Measurements from ENCODE around the gene ATP8B3.

Gene ATP8B3

DNA sequence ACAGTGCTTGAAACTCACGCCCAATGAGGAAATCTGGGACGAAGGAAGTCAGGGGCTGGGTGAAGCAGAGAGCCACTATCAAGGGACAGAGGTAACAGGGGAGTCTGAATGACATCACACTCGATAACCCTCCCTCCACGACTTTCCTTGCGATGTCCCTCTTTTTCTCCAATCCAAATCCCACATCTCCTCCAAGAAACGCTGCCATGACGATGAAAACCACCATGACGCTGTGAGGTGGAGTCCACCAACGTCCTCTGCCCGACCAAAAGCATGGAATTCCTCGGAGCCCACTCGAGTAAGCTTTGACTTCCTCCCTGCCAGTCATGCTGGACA lies 35.2 kb upstream of the ATP8B3 start:
- peak overlapping the region; percentile 91 for H3K4me3 ChIP-seq
- H3K9me3 ChIP-seq, result no peaks in the 10 kb centered on the region
- peaks cover 7% of the 10 kb centered on the region for H3K4me1 ChIP-seq
- in situ Hi-C loops (cut with MboI; ENCODE audit: low sequenced_read_pairs), result no loop called here
- DNase-seq (ENCODE audit: low spot score in 2 of 2), result no peak
- peaks cover 7% of the 10 kb centered on the region for H3K36me3 ChIP-seq (replicated peaks)
- no peaks in the 10 kb centered on the region for H3K27me3 ChIP-seq (ENCODE audit: low read depth)

DNA sequence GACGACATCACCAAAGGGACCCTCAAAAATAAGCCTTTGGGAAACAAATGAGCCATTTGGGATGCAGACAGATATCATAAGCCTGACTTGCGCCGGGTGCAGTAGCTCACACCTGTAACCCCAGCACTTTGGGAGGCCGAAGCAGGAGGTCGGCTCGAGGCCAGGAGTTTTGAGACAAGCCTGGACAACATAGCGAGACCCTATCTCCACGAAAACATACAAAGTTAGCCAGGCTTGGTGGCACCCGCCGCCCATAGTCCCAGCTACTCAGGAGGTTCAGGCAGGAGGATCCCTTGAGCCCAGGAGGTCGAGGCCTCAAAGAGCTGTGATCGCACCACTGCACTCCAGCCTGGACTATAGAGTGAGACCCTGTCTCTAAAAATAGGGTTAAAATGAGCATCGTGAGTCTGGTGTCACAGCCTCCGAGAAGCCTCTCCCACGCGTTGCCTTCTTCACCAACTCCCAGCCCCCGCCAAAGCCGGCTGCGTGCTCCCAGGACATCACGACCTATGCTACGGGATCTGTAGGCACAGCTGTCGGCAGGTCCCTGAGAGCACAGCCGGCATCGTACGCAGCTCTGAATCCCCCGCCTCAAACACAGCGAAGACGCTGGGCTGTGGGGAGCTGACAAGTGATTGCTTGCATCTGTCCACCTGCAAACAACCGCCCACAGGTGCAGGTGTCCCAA lies 34.6 kb upstream of the ATP8B3 start:
- peak overlapping the region; percentile 91 for H3K4me3 ChIP-seq
- H3K4me1 ChIP-seq, result peaks cover 7% of the 10 kb centered on the region
- H3K27me3 ChIP-seq (ENCODE audit: low read depth), result no peaks in the 10 kb centered on the region
- H3K36me3 ChIP-seq (replicated peaks), result peaks cover 7% of the 10 kb centered on the region
- H3K9me3 ChIP-seq, result no peaks in the 10 kb centered on the region
- in situ Hi-C loops (cut with MboI; ENCODE audit: low sequenced_read_pairs), result no loop called here
- DNase-seq (ENCODE audit: low spot score in 2 of 2), result no peak

DNA sequence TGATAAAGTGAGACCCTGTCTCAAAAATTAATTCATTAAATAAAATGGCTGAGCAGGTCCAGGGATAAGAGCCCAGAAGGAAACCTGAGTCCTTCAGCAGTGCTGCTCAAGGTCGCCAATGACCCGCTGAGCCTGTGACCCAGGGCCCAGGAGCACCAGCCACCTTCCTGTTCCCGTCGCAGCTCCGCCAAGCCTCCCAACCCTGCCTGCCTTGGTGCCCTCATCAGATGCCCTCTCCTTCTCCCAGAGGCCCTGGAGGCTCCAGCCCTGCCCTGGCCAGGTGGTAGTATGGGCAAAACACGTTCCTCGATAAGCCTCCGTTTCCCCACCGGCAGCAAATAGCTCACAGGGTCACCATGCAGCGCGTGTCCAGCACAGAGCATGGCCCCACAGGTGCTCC lies 33.6 kb upstream of the ATP8B3 start:
- Histone ChIP-seq H3K27me3 (ENCODE audit: low read depth) (no peaks in the 10 kb centered on the region), H3K4me3 (no peak overlapping the region), H3K4me1 (peaks cover 7% of the 10 kb centered on the region), H3K9me3 (no peaks in the 10 kb centered on the region), H3K36me3 (replicated peaks) (peaks cover 7% of the 10 kb centered on the region)
- in situ Hi-C loops (cut with MboI; ENCODE audit: low sequenced_read_pairs), result no loop called here
- DNase-seq (ENCODE audit: low spot score in 2 of 2), result no peak

DNA sequence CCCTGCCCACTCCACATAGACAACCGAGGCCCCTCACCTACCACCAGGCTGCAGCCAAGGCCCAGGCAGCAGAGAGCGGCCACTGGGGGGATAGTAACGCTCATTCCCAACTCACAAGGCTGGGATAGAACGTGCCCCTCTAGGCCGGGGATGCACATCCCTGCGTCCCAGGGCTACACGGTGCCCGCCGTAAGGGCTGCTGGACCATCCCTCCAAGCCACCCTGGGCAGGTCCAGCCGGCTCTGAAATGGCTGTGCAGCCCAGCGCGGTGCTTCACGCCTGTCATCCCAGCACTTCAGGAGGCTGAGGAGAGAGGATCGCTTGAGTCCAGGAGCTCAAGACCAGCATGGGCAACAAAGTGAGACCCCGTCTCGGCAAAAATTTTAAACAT lies 33.0 kb upstream of the ATP8B3 start:
- no peaks in the 10 kb centered on the region for H3K27me3 ChIP-seq (ENCODE audit: low read depth)
- H3K4me3 ChIP-seq, result no peak overlapping the region
- H3K4me1 ChIP-seq, result peaks cover 7% of the 10 kb centered on the region
- no peaks in the 10 kb centered on the region for H3K9me3 ChIP-seq
- peaks cover 7% of the 10 kb centered on the region for H3K36me3 ChIP-seq (replicated peaks)
- in situ Hi-C loops (cut with MboI; ENCODE audit: low sequenced_read_pairs), result no loop called here
- no peak for DNase-seq (ENCODE audit: low spot score in 2 of 2)

DNA sequence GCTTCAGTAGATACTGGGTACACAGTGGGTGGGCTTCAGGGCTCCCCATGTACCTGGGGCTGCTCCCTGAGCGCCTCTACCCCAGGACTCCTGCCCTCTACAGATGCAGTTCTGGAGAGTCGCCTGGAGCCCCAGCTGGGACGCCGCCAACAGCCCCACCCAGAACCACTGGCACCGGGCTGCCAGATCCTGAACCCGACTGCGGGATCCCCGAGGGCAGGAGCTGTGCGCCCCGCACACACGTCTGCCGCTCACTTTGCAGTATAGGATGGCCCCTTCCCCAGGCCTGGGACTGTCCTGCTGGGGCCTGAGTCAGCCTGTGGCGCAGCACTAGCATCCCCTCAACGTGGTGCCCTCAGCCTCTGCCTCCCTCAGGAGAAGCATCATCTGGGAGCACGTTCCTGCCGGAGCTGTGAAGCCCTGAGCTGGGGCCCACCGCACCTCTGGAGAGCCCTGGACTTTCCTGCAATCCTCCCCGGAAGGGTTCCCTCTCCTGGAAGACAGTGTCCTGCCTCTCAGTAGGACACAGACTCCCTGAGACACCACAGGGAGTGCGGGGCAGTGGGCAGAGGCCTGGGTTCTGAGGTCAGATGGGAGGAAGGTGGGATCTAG lies 32.5 kb upstream of the ATP8B3 start:
- H3K27me3 ChIP-seq (ENCODE audit: low read depth), result no peaks in the 10 kb centered on the region
- H3K9me3 ChIP-seq, result no peaks in the 10 kb centered on the region
- no peak overlapping the region for H3K4me3 ChIP-seq
- peaks cover 7% of the 10 kb centered on the region for H3K36me3 ChIP-seq (replicated peaks)
- peaks cover 7% of the 10 kb centered on the region for H3K4me1 ChIP-seq
- no peak for DNase-seq (ENCODE audit: low spot score in 2 of 2)
- in situ Hi-C loops (cut with MboI; ENCODE audit: low sequenced_read_pairs), result no loop called here

DNA sequence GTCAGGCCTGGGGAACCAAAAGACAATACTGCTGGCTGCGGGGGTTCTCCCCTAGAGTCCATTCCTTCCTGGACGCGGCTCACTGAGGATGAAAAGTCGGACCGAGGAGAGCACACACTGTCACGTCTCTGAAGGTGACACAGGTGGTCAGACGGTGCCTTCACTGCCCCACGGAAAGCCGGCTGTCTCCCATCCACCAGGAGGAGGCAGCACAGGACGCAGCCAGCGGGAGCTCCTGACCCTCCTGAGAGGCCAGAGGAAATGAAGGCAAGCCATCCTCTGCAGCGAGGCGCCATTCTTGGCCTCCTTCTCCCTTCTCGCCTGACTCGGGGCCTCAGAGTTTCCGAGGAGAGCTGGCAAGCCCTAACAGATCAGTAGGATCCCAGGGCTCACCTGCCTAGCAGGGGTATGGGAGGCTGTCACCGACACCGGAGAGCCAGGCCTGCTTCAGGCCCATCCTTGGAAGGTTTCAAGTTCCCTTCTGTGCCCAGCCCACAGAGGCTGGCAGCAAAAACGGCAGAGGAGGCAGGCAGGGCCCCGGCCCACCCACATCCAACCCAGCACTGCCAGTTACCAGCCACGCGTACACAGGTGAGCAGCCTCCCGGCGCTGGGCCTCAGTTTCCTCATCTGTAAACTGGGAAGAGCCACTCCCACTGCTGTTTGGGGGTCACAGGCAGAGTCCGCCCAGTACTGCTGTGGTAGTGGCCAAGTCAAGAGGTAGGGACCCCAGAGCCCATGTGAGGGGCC lies 31.7 kb upstream of the ATP8B3 start:
- Histone ChIP-seq H3K4me1 (peaks cover 7% of the 10 kb centered on the region), H3K9me3 (no peaks in the 10 kb centered on the region), H3K36me3 (replicated peaks) (peaks cover 7% of the 10 kb centered on the region), H3K4me3 (no peak overlapping the region), H3K27me3 (ENCODE audit: low read depth) (no peaks in the 10 kb centered on the region)
- DNase-seq (ENCODE audit: low spot score in 2 of 2), result no peak
- in situ Hi-C loops (cut with MboI; ENCODE audit: low sequenced_read_pairs), result no loop called here

DNA sequence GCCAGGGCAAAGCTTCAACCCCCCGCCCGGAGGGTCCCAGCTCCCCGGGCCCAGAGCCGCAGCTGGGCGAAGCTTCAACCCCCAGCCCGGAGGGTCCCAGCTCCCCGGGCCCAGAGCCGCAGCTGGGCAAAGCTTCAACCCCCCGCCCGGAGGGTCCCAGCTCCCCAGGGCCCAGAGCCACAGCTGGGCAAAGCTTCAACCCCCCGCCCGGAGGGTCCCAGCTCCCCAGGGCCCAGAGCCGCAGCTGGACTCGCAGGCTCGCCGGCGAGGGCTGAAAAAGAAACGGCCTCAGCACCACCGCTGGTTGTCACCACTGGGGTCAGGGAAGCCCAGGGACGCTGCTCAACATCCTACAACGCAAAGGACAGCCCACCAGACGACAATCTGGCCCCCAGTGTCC lies 31.0 kb upstream of the ATP8B3 start:
- Histone ChIP-seq H3K4me3 (no peak overlapping the region), H3K27me3 (ENCODE audit: low read depth) (no peaks in the 10 kb centered on the region), H3K4me1 (peaks cover 7% of the 10 kb centered on the region), H3K36me3 (replicated peaks) (peaks cover 7% of the 10 kb centered on the region), H3K9me3 (no peaks in the 10 kb centered on the region)
- DNase-seq (ENCODE audit: low spot score in 2 of 2), result no peak
- in situ Hi-C loops (cut with MboI; ENCODE audit: low sequenced_read_pairs), result no loop called here

DNA sequence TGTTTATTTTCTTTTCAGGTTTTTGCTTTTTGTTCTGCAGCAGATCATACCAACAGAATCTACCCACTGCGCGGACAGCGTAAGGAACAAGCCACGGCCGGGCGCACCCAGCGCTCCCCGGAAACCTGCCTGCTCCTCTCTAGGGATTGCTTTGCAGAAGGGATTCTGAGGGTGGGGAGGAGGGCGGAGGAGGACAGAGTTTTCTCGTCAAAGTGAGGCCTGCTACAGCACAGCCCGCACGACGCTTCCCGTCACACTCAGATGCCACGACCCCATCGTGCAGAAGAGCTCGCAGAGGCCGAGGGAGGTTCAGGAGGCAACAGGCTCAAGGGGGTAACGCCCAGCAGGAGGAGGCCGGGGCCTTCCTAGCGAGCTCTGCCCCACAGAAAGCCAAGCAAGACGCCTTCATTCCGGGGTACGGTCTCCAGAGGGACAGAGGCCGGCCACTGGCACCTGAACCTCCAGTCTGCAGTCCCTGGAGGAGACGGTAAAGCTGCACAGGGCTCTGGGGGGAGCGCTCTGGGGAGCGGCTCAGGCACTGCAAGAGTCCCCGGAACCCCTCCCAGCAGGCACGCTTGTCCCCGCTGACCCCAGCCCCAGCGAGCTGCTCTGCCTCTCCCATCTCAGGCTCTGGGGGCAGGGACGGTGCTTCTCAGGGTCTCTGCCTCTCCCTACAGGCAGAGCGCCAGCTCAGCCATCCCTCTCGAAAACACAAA lies 29.3 kb upstream of the ATP8B3 start:
- Histone ChIP-seq H3K4me3 (no peak overlapping the region), H3K27me3 (ENCODE audit: low read depth) (no peaks in the 10 kb centered on the region), H3K4me1 (peaks cover 2% of the 10 kb centered on the region; the same call in 1 of the 2 replicates), H3K9me3 (no peaks in the 10 kb centered on the region), H3K36me3 (replicated peaks) (peaks cover 12% of the 10 kb centered on the region)
- in situ Hi-C loops (cut with MboI; ENCODE audit: low sequenced_read_pairs), result no loop called here
- DNase-seq (ENCODE audit: low spot score in 2 of 2), result no peak

DNA sequence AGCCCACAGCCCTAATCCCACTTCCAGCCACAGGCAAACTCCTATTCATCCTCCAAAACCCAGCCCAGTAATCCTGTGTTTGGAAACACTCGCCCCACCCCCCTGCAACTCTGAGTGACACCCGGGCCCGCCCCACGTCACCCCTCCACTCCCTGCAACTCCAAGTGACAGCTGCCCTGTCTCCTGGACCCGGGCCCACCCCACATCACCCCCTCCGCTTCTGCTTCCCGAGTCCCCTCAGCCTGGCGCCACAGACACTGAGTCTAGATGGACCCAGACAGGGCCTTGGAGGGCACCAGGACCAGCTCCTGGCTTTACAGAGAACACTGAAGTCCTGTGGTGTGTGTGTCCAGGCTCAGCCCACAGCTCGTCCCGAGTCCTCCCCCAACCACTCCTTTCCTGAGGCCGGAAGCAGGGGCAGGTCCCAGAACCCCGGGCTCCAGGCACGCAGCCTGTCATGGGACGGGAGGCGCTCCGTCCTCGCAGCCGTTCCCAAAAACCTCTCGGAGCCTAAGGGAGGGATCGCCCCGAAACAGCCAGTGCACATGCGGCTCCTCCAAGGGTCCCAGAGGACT lies 28.6 kb upstream of the ATP8B3 start:
- Histone ChIP-seq H3K27me3 (ENCODE audit: low read depth) (no peaks in the 10 kb centered on the region), H3K4me3 (no peak overlapping the region), H3K36me3 (replicated peaks) (peaks cover 6% of the 10 kb centered on the region), H3K4me1 (peaks cover 2% of the 10 kb centered on the region; the same call in 1 of the 2 replicates), H3K9me3 (no peaks in the 10 kb centered on the region)
- peak in 1 of 2 experiments; percentile 53 for DNase-seq (ENCODE audit: low spot score in 2 of 2)
- in situ Hi-C loops (cut with MboI; ENCODE audit: low sequenced_read_pairs), result no loop called here

DNA sequence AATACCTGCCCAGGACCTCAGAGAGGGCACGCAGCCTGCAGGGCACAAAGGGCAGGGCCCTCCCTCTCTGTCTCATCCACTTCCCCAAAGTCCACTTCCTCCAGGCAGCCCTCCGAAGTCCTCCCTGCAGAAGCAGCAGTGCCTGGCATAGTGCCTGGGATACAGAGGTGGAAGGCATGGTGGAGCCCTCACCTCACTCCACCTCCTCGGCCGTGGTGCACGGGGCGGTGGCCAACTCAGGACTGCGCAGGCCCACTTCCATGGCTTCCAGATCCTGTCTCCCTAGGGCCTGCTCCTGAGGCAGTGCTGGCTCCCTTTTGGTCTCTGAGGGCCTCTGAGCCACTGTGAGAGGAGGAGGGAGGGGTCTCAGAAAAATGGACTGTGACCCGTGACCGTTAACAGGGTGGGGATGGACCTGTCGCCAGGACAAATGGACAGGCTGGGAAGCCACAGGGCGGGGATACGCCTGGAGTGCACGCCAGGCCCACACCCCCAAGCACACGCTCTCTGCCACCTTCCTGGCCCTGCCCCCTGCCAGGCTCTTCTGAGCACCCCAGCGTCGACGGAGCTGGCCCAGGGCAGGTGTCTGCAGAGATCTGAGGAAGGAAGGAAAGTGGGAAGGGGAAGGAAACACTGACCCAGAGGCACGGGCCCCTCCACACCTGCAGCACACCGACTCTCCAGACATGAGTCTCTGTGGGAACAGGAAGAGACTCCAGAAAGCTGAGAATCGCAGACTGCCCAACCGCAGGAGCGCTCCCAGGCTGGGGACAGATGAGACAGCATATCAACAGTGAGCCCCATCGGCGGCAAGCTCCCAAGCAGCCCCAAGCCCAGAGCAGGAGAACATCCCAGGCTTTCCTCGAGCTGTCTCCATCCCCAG lies 27.8 kb upstream of the ATP8B3 start:
- peaks cover 2% of the 10 kb centered on the region; the same call in 1 of the 2 replicates for H3K4me1 ChIP-seq
- in situ Hi-C loops (cut with MboI; ENCODE audit: low sequenced_read_pairs), result no loop called here
- no peak for DNase-seq (ENCODE audit: low spot score in 2 of 2)
- no peaks in the 10 kb centered on the region for H3K27me3 ChIP-seq (ENCODE audit: low read depth)
- peaks cover 5% of the 10 kb centered on the region; the same call in 1 of the 2 replicates for H3K36me3 ChIP-seq (replicated peaks)
- no peak overlapping the region for H3K4me3 ChIP-seq
- H3K9me3 ChIP-seq, result no peaks in the 10 kb centered on the region

DNA sequence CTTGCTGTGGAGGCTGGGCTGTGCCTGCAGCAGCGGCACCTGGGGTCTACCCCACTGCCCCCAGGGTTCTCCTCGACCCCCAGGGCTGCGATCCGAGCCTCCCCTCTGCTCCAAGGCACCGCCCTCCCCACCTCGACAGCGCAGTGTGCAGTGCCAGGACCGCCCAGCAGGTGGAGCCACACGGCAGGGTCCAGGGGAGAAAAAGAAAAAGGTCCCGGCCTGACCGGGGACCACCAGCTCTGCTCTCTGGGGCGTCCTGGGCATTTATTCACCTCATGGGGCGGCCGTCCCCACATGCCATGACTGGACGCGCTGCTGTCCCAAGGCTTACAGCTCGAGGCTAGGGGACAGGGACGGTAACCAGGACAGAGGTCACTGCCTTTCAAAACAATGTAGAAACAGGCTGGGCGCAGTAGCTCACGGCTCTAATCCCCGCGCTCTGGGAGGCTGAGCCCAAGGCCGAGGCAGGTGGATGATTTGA lies 25.6 kb upstream of the ATP8B3 start:
- Histone ChIP-seq H3K4me3 (no peak overlapping the region), H3K36me3 (replicated peaks) (peaks cover 5% of the 10 kb centered on the region; the same call in 1 of the 2 replicates), H3K9me3 (no peaks in the 10 kb centered on the region), H3K4me1 (peaks cover 2% of the 10 kb centered on the region; the same call in 1 of the 2 replicates), H3K27me3 (ENCODE audit: low read depth) (no peaks in the 10 kb centered on the region)
- DNase-seq (ENCODE audit: low spot score in 2 of 2), result peak in 1 of 2 experiments; percentile 85
- in situ Hi-C loops (cut with MboI; ENCODE audit: low sequenced_read_pairs), result no loop called here

DNA sequence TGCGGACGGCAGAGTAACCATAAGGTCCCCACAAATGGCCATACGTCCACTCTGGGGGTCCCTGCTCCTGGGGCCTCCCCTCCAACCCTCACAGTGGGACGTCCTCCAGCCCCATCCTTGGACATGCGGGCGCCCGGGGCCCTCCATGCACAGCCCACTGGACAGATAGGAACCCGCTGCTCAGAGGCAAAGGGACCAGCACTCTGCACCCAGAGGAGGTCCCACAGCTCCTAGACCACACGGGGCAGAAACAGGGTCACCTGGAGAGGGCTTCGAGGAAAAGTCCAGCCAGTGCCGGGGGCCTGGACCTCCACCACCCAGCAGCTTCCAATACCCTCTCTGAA lies 25.1 kb upstream of the ATP8B3 start:
- H3K4me3 ChIP-seq, result no peak overlapping the region
- H3K9me3 ChIP-seq, result no peaks in the 10 kb centered on the region
- peaks cover 2% of the 10 kb centered on the region; the same call in 1 of the 2 replicates for H3K4me1 ChIP-seq
- peaks cover 5% of the 10 kb centered on the region; the same call in 1 of the 2 replicates for H3K36me3 ChIP-seq (replicated peaks)
- H3K27me3 ChIP-seq (ENCODE audit: low read depth), result no peaks in the 10 kb centered on the region
- in situ Hi-C loops (cut with MboI; ENCODE audit: low sequenced_read_pairs), result no loop called here
- no peak for DNase-seq (ENCODE audit: low spot score in 2 of 2)

All from HAP-1 (cell line).